GM12878 (cell line): ENCODE results near the gene SLC22A3. TPM values are rescaled to one million over a fixed set of nuclear protein-coding genes. Genes with fewer than 3 reads are reported as not detected.

Experiments used
- CBX3 ChIP-seq: fragments of 200-600 bp; sonication (generic); IDR thresholded peaks from 2 replicates; pipeline ENCODE4 v1.6.1; 2016; ENCODE audit warnings: low read depth, borderline replicate concordance
- JUNB ChIP-seq: IDR thresholded peaks from 2 replicates; pipeline ENCODE4 v1.6.1; 2016; ENCODE audit warnings: antibody characterized with exemption, mild to moderate bottlenecking
- PAX5 ChIP-seq: IDR thresholded peaks from 2 replicates; pipeline ENCODE4 v1.6.1; 2011; ENCODE audit warnings: low read depth, low read length, borderline replicate concordance
- SREBF1 ChIP-seq: IDR thresholded peaks from 2 replicates; pipeline ENCODE4 v1.6.1; 2012; ENCODE audit warnings: mild to moderate bottlenecking, low read length
- SUPT20H ChIP-seq: IDR thresholded peaks from 2 replicates; pipeline ENCODE4 v1.6.1; 2011; ENCODE audit warnings: low read depth, mild to moderate bottlenecking, low read length, moderate library complexity, borderline replicate concordance; ENCODE audit not compliant: control insufficient read depth
- TCF7 ChIP-seq: IDR thresholded peaks from 2 replicates; pipeline ENCODE4 v1.6.1; 2014; ENCODE audit warnings: antibody characterized with exemption, borderline replicate concordance
- YBX1 ChIP-seq: fragments of 450-650 bp; IDR thresholded peaks from 2 replicates; pipeline ENCODE4 v1.6.1; 2016; ENCODE audit warnings: antibody characterized with exemption
- polyA plus RNA-seq, 11 experiments: library from polyadenylated mRNA; depleted of rRNA in 4 of 11; unstranded in 6 of 11; stranded (reverse) in 5 of 11; fragments of >200 nt; fragmentation: Nextera tagmentation in 4 of 11; fragmentation: Illumina TruSeq in 1 of 11; extraction: Ambion mirVana in 4 of 11; extraction: Trizol in 1 of 11; gene quantifications; 1 replicate in 1 of 11; 2 replicates in 10 of 11; pipeline versions ENCODE4 v1.2.1 to v1.2.3, GENCODE V29; 2011 to 2016; ENCODE audit warnings: inconsistent platforms in 2 of 11, missing spikeins in 2 of 11, low read depth in 1 of 11
- total RNA-seq, 4 experiments: library from RNA; depleted of rRNA in 3 of 4; stranded (reverse); fragments of >200 nt in 3 of 4; fragmentation: Illumina TruSeq in 1 of 4; extraction: Trizol in 1 of 4; gene quantifications; 2 replicates each; pipeline versions ENCODE4 v1.2.1 to v1.2.3, GENCODE V29; 2013 to 2021
- TF ChIP-seq, protein P1 (sequence below): IDR thresholded peaks from 2 replicates; pipeline ENCODE4 v1.6.1; 2011; ENCODE audit warnings: borderline replicate concordance, low read depth, mild to moderate bottlenecking, moderate library complexity, low read length; ENCODE audit not compliant: insufficient read depth, poor library complexity, severe bottlenecking
- TF ChIP-seq, protein P2 (sequence below): IDR thresholded peaks from 2 replicates; pipeline ENCODE4 v1.6.1; 2011; ENCODE audit warnings: low read depth, low read length, improper control_type of control experiment, borderline replicate concordance
- TF ChIP-seq, protein P3 (sequence below): IDR thresholded peaks from 2 replicates; pipeline ENCODE4 v1.6.1; 2011; ENCODE audit warnings: low read depth, mild to moderate bottlenecking, low read length, moderate library complexity, borderline replicate concordance; ENCODE audit errors: extremely low read depth
- TF ChIP-seq, protein P4 (sequence below): fragments of 450-650 bp; IDR thresholded peaks from 2 replicates; pipeline ENCODE4 v1.6.1; 2018; ENCODE audit warnings: mild to moderate bottlenecking, low read depth, moderate library complexity; ENCODE audit not compliant: partially characterized antibody

SLC22A3 gene
- total and polyA plus RNA-seq, 10 of the 15 experiments (the other 5 are each of a cell fraction or from before 2014, with no cell fraction given): 0.07 to 0.15 TPM; not detected in 8

DNA sequence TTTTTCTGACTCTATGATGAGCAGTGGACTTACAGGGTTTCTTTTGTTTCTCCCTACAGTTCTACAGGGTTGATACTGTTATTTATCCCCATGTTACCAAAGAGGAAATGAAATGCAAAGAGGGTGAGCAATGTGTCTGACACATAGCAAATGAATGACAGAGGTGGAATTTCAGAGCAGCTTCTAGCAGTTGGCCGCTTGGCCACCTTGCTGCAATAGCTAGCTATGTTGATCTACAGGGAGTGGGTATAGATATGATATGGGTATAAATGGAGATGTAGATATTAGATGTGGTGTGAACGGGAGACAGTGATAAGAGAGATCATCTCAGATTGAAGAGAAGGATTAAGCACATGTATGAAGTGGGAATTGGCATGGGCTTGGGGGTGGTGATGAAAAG, 10.9 kb upstream of the SLC22A3 start (continued):
- TF ChIP-seq, protein P1, sequence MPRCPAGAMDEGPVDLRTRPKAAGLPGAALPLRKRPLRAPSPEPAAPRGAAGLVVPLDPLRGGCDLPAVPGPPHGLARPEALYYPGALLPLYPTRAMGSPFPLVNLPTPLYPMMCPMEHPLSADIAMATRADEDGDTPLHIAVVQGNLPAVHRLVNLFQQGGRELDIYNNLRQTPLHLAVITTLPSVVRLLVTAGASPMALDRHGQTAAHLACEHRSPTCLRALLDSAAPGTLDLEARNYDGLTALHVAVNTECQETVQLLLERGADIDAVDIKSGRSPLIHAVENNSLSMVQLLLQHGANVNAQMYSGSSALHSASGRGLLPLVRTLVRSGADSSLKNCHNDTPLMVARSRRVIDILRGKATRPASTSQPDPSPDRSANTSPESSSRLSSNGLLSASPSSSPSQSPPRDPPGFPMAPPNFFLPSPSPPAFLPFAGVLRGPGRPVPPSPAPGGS: no peak
- TF ChIP-seq TCF7: no peak
- no peak for TF ChIP-seq SREBF1
- no peak for TF ChIP-seq JUNB
- no peak for TF ChIP-seq PAX5
- TF ChIP-seq CBX3: no peak
- TF ChIP-seq, protein P2, sequence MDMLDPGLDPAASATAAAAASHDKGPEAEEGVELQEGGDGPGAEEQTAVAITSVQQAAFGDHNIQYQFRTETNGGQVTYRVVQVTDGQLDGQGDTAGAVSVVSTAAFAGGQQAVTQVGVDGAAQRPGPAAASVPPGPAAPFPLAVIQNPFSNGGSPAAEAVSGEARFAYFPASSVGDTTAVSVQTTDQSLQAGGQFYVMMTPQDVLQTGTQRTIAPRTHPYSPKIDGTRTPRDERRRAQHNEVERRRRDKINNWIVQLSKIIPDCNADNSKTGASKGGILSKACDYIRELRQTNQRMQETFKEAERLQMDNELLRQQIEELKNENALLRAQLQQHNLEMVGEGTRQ: no peak
- TF ChIP-seq, protein P3, sequence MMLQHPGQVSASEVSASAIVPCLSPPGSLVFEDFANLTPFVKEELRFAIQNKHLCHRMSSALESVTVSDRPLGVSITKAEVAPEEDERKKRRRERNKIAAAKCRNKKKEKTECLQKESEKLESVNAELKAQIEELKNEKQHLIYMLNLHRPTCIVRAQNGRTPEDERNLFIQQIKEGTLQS: no peak
- no peak for TF ChIP-seq SUPT20H
- no peak for TF ChIP-seq YBX1
- TF ChIP-seq, protein P4, sequence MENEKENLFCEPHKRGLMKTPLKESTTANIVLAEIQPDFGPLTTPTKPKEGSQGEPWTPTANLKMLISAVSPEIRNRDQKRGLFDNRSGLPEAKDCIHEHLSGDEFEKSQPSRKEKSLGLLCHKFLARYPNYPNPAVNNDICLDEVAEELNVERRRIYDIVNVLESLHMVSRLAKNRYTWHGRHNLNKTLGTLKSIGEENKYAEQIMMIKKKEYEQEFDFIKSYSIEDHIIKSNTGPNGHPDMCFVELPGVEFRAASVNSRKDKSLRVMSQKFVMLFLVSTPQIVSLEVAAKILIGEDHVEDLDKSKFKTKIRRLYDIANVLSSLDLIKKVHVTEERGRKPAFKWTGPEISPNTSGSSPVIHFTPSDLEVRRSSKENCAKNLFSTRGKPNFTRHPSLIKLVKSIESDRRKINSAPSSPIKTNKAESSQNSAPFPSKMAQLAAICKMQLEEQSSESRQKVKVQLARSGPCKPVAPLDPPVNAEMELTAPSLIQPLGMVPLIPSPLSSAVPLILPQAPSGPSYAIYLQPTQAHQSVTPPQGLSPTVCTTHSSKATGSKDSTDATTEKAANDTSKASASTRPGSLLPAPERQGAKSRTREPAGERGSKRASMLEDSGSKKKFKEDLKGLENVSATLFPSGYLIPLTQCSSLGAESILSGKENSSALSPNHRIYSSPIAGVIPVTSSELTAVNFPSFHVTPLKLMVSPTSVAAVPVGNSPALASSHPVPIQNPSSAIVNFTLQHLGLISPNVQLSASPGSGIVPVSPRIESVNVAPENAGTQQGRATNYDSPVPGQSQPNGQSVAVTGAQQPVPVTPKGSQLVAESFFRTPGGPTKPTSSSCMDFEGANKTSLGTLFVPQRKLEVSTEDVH: no peak
